ENCODE measurements around the gene SEMG1.

The SEMG1 gene

DNA sequence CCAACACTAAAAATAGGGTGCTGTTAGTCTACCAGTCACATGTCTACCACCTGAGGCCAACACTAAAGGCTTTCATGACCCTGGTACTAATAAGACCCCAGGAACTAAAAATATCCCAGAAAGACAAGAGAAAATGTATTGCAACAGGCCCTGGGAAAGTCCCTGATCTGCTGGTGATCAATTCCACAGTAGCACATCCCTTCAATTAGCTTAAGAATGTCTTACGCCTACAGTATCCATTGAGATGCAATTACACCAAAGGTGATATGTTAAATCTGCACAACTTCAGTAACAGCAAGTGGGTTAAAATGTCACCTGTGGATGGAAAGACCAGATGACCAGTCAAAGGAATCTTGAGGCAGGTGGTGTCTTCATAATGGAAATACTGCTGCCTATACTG lies 3.1 kb downstream of the SEMG1 start:
- H3K4me3 ChIP-seq (ENCODE audit: low read depth, low read length), result no peak overlapping the region
- DNase-seq (ENCODE audit: low read depth), result no peak
- TF ChIP-seq POLR2A (IDR thresholded peaks at IDR 0.05; ENCODE audit: extremely low read depth, insufficient read length), result no peak
- no peak for TF ChIP-seq MYC (IDR thresholded peaks at IDR 0.05; ENCODE audit: low read depth, low read length)
- TF ChIP-seq, protein P1, sequence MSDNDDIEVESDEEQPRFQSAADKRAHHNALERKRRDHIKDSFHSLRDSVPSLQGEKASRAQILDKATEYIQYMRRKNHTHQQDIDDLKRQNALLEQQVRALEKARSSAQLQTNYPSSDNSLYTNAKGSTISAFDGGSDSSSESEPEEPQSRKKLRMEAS (IDR thresholded peaks at IDR 0.05; ENCODE audit: low read depth, low read length), result no peak
- TF ChIP-seq, protein P2, sequence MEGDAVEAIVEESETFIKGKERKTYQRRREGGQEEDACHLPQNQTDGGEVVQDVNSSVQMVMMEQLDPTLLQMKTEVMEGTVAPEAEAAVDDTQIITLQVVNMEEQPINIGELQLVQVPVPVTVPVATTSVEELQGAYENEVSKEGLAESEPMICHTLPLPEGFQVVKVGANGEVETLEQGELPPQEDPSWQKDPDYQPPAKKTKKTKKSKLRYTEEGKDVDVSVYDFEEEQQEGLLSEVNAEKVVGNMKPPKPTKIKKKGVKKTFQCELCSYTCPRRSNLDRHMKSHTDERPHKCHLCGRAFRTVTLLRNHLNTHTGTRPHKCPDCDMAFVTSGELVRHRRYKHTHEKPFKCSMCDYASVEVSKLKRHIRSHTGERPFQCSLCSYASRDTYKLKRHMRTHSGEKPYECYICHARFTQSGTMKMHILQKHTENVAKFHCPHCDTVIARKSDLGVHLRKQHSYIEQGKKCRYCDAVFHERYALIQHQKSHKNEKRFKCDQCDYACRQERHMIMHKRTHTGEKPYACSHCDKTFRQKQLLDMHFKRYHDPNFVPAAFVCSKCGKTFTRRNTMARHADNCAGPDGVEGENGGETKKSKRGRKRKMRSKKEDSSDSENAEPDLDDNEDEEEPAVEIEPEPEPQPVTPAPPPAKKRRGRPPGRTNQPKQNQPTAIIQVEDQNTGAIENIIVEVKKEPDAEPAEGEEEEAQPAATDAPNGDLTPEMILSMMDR (IDR thresholded peaks at IDR 0.05; ENCODE audit: low read depth, low read length), result no peak

DNA sequence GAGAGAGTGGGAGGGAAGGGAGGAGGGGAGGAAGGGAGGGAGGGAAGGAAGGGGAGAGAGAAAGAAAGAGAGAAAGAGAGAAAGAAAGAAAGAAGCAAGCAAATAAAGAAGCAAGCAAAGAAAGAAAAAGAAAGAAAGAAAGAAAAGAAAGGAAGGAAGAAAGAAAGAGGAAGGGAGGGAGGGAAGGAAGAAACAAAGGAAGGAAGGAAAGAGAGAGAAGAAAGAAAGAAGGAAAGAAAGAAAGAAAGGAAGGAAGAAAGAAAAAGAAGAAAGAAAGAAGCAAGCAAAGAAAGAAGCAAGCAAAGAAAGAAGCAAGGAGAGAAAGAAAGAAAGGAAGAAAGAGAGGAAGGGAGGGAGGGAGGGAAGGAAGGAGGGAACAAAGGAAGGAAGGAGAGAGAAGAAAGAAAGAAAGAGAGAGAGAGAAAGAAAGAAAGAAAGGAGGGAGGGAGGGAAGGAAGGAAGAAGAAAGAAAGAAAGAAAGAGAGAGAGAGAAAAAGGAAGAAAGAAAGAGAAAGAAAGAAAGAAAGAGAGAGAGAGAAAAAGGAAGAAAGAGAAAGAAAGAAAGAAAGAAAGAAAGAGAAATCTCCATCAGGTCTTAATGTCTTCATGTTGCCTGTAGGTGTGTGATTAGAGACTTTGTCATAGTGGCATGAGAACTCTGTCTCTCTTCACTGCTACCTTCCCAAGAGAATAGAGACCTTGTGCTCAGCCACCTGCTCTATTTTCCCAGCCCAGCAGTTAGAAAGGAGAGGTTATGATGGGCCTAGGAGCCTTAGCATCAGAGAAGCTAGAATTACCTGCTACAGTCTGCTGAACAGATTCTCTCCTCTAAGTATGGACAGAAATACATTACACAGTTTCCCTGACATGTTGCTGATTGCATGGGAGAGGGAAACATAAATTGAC lies 5.0 kb downstream of the SEMG1 start:
- no peak overlapping the region for H3K4me3 ChIP-seq (ENCODE audit: low read depth, low read length)
- no peak for DNase-seq (ENCODE audit: low read depth)
- TF ChIP-seq, protein P1 (IDR thresholded peaks at IDR 0.05; ENCODE audit: low read depth, low read length), result no peak
- no peak for TF ChIP-seq MYC (IDR thresholded peaks at IDR 0.05; ENCODE audit: low read depth, low read length)
- TF ChIP-seq, protein P2 (IDR thresholded peaks at IDR 0.05; ENCODE audit: low read depth, low read length), result no peak
- no peak for TF ChIP-seq POLR2A (IDR thresholded peaks at IDR 0.05; ENCODE audit: extremely low read depth, insufficient read length)

DNA sequence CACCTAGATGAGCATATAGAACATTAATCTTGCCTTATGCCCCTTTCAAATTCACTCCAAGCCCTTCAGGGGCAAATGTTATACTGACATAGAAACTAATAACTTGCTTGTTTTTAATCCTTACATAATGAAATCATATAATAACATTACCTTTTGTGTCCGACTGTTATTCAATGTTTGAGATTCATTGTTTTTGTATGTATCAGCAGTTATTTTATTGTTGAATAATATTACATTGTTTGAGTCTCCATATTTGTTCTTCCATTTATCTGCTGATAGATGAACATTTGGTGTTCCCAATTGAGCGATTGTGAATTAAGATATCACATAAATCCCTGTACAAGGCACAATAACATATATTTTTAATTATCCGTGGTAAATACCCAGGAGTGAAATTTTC lies 6.0 kb downstream of the SEMG1 start:
- TF ChIP-seq POLR2A (IDR thresholded peaks at IDR 0.05; ENCODE audit: extremely low read depth, insufficient read length), result no peak
- TF ChIP-seq, protein P1 (IDR thresholded peaks at IDR 0.05; ENCODE audit: low read depth, low read length), result no peak
- TF ChIP-seq, protein P2 (IDR thresholded peaks at IDR 0.05; ENCODE audit: low read depth, low read length), result no peak
- TF ChIP-seq MYC (IDR thresholded peaks at IDR 0.05; ENCODE audit: low read depth, low read length), result no peak

DNA sequence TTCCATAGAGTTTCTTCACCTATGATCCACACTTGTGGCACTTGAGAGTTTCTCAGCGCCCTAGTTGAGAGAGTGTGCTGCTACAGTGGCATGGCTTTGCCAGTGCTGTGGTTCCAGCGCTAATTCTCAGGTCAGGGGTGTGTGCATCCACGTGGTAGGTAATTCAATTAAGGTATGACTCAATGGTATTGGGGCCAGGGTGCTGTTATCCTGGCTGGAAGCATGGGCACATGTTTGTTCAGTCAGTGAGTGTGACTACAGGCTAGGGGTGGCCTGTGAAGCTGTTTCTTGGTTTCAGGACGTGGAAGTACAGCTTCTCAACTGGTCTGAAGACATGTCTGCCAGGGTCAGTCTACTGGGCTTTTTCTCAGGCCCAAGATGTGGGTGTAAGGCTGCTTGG lies 11.3 kb downstream of the SEMG1 start:
- TF ChIP-seq POLR2A (IDR thresholded peaks at IDR 0.05; ENCODE audit: extremely low read depth, insufficient read length), result no peak
- TF ChIP-seq, protein P2 (IDR thresholded peaks at IDR 0.05; ENCODE audit: low read depth, low read length), result no peak
- TF ChIP-seq, protein P1 (IDR thresholded peaks at IDR 0.05; ENCODE audit: low read depth, low read length), result no peak
- TF ChIP-seq MYC (IDR thresholded peaks at IDR 0.05; ENCODE audit: low read depth, low read length), result no peak
- DNase-seq (ENCODE audit: low read depth), result no peak
- H3K4me3 ChIP-seq (ENCODE audit: low read depth, low read length), result no peak overlapping the region

More for the DNA sequence above, 6.0 kb downstream of the SEMG1 start:
- no peak for DNase-seq (ENCODE audit: low read depth)
- H3K4me3 ChIP-seq (ENCODE audit: low read depth, low read length), result no peak overlapping the region

DNA sequence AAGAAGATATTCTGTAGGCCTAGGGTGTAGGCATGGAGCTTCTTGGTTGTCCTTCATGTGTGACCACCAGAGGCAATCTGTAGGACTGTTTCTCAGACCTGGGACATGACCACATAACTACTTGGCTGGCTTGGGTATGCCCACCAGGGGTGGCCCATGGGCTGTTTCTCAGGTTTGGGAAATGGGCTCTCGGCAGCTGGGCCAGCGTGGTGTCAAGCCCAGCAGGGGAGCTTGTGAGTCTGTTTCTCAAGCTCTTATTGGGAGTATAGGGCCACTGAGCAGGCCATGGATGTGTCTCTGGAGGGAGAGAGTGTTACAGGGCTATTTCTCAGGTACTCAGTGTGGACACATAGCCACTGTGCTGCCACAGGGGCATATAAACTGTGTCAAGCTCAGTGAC lies 11.8 kb downstream of the SEMG1 start:
- H3K4me3 ChIP-seq (ENCODE audit: low read depth, low read length), result no peak overlapping the region
- no peak for DNase-seq (ENCODE audit: low read depth)
- TF ChIP-seq, protein P2 (IDR thresholded peaks at IDR 0.05; ENCODE audit: low read depth, low read length), result no peak
- TF ChIP-seq MYC (IDR thresholded peaks at IDR 0.05; ENCODE audit: low read depth, low read length) (no peak), POLR2A (IDR thresholded peaks at IDR 0.05; ENCODE audit: extremely low read depth, insufficient read length) (no peak)
- TF ChIP-seq, protein P1 (IDR thresholded peaks at IDR 0.05; ENCODE audit: low read depth, low read length), result no peak

Measured in NB4 (cell line).